GM12874 (cell line): ENCODE measurements around the gene SGSM1.

Experiments
- TF ChIP-seq, protein P1 (sequence below): IDR thresholded peaks from 2 replicates; pipeline ENCODE4 v1.5.1; 2011; ENCODE audit warnings: low read depth, mild to moderate bottlenecking, control low read depth, low read length, moderate library complexity; ENCODE audit not compliant: insufficient read depth

The SGSM1 gene

DNA sequence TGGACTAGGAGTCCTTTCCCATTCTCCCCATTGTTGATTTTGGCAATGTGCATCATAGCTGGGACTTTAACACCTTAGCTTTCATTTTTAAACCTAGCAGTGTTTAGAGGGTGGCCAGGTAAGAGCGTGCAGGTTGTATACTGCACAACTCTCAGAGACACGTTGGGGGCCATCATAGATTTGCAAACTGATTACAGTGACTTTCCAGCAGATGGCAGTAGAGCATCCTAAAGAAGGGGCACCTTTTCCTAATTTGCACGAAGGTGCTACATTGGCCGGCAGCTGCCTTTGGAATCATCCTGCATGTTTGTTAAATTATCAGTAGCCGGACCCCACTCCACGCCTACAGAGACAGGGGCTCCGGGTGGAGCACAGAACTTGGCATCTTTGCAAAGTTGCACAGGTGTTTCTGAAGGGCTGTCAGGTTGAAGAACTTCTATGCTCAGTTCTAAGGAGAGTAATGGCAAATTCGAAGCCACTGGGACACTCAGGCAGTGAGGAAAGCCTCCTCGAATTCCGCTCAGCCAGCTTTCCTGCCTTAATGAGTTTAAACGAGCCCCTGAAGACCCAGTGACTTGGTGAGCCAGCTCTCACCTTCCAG is 132.8 kb downstream of the SGSM1 start:
- TF ChIP-seq, protein P1, sequence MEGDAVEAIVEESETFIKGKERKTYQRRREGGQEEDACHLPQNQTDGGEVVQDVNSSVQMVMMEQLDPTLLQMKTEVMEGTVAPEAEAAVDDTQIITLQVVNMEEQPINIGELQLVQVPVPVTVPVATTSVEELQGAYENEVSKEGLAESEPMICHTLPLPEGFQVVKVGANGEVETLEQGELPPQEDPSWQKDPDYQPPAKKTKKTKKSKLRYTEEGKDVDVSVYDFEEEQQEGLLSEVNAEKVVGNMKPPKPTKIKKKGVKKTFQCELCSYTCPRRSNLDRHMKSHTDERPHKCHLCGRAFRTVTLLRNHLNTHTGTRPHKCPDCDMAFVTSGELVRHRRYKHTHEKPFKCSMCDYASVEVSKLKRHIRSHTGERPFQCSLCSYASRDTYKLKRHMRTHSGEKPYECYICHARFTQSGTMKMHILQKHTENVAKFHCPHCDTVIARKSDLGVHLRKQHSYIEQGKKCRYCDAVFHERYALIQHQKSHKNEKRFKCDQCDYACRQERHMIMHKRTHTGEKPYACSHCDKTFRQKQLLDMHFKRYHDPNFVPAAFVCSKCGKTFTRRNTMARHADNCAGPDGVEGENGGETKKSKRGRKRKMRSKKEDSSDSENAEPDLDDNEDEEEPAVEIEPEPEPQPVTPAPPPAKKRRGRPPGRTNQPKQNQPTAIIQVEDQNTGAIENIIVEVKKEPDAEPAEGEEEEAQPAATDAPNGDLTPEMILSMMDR: peak; percentile 68

DNA sequence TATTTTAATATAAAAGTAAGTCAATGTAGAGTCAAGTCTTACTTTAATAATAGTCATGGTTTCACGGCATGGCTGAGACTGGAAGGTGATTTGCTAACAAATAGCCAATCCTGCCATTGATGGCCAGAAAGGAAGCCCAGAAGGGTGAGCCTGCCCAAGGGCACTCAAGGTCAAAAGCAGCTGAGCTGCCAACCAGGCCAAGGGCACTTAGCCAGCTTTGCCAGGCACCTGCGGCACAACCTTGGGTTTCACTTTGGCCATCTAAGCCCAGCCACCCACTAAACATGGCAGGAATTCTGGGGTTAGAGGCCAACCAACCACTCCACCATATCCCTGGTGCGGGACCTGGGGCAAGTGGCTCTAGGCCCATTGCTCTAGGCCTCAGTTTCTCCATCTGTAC is 136.3 kb downstream of the SGSM1 start:
- TF ChIP-seq, protein P1: no peak

DNA sequence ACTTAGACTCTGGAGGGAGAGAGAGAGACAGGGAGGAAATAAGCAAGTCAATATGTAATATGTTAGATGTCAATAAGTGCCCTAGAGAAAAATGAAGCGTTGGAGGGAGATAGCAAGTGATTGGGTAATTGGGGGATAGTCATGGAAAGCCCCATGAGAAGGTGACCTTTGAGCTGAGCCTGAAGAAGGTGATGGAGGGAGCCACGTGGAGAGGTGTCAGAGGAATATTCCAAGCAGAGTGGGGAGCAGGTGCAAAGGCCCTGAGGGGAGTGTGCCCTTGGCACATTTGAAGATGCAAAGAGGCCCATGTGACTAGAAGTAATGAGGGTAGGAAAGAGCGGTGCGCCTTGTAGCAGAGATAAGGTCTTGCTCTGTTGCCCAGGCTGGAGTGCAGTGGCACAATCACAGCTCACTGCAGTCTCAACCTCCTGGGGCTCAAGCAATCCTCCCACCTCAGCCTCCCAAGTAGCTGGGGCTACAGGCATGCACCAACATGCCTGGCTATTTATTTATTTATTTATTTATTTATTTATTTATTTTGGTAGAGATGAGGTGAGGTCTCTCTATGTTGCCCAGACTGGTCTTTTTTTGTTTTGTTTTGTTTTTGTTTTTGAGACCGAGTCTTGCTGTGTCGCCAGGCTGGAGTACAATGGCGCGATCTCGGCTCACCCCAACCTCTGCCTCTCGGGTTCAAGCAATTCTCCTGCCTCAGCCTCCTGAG is 138.4 kb downstream of the SGSM1 start:
- TF ChIP-seq, protein P1: no peak

DNA sequence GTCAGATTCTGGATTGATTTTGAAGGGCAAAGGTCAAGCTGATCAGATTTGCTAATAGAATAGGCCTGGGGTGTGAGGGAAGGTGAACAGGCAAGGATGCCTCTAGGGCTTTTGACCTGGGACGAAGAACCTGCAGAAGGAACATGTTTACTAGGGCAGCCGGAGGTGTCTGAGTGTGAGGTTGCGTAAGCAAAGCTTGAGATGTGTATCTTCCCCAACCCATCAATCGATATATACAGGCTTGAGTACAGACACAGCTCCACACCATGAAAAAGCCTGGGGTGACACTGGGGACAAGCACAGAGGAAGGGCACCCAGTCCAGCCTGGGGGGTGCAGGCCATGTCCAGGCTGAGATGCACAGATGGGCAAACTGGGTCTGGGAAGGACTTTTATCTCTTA is 139.4 kb downstream of the SGSM1 start:
- TF ChIP-seq, protein P1: no peak

DNA sequence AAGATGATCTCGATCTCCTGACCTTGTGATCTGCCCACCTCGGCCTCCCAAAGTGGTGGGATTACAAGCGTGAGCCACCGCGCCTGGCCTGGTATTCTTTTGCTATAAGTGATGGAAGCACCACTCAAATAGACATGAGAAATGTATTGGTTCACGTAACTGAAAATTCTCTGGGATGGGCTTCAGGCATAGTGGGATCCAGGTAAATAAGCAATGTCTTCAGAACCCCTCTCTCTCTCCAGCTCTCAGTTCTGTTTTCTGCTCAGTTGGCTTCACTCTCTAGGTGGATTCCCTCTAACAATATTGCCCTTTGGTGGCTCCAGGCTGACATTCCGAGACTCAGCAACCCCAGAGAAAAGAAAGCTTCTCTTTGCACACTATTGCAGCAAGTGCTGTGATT is 141.4 kb downstream of the SGSM1 start:
- TF ChIP-seq, protein P1: no peak

DNA sequence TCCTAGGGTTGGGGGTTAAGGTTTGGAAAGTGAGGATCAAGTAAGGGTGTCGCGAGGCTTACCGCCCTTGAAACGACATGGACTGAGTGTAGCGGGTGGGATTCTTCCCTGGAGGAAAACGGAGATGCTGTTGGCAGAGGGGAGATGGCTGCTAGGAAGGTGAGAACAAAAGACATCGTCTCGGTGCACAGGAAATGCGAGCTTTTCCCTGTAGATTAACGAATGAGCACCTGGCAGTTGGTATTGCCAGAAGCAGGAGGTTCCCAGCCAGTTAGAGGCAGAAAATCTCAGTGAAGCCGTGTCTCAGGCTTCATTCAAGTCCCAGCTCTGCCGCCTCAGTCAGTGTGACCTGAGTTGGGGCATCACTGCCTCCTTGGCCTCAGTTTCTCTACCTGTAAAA is 141.9 kb downstream of the SGSM1 start:
- TF ChIP-seq, protein P1: no peak

DNA sequence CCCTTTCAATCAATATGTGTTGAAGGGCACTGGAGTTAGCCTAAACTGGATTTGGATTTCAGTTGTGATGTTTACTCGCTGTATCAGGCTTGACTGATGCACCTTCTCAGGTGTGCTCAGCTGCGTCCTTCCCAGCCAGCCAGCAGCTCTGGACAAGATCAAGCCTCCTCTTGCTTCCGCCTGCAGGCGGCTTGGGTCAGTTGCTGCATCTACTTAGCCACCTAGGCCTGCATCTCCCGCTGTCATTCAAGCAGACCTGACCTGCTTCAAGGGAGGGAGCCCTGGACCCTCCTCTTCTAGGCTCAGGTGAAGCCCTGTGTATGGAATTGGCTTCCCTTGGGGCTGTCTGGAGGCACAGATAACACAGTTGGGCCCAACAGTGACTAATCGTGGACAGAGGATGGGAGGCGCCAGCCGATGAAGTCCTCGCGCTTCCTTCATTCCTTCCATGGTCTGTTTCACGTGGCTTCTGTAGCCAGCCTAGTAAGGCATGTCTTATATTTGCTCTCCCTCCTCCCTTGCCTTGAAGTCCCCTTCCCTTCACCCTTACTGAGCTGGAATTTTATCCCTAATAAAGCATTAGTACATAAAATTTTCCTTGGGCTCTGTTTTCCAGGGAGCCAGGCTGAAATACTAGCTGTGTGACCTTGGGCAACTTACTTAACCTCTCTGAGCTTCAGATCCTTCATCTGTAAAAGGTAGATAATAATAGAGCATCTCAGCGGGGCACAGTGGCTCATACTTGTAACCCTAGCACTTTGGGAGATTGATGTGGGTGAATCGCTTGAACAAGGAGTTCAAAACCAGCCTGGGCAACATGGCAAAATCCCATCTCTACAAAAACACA is 142.6 kb downstream of the SGSM1 start:
- TF ChIP-seq, protein P1: no peak
